ENCODE measurements around the gene PRKCB. TPM values are rescaled to one million over a fixed set of nuclear protein-coding genes. Genes with fewer than 3 reads are reported as not detected.

PRKCB gene
- polyA plus RNA-seq, 1 experiment: not detected

GRCh38 chr16:23950291-23950894, 114.6 kb downstream of the PRKCB start:
- H3K4me3 ChIP-seq (ENCODE audit: low read depth, low read length): no peak overlapping the region
- ChIA-PET CTCF (no interaction called here), POLR2A (no interaction called here)
- H3K27me3 ChIP-seq (ENCODE audit: control insufficient read depth, insufficient read depth, low read length): no peaks in the 10 kb centered on the region
- no peak for DNase-seq (ENCODE audit: low read depth, low spot score)
- H3K27ac ChIP-seq (ENCODE audit: low read depth, low read length): no peak overlapping the region
- no peaks in the 10 kb centered on the region for H3K9me3 ChIP-seq (ENCODE audit: control insufficient read depth, insufficient read depth, low read length)
- TF ChIP-seq, protein P1, sequence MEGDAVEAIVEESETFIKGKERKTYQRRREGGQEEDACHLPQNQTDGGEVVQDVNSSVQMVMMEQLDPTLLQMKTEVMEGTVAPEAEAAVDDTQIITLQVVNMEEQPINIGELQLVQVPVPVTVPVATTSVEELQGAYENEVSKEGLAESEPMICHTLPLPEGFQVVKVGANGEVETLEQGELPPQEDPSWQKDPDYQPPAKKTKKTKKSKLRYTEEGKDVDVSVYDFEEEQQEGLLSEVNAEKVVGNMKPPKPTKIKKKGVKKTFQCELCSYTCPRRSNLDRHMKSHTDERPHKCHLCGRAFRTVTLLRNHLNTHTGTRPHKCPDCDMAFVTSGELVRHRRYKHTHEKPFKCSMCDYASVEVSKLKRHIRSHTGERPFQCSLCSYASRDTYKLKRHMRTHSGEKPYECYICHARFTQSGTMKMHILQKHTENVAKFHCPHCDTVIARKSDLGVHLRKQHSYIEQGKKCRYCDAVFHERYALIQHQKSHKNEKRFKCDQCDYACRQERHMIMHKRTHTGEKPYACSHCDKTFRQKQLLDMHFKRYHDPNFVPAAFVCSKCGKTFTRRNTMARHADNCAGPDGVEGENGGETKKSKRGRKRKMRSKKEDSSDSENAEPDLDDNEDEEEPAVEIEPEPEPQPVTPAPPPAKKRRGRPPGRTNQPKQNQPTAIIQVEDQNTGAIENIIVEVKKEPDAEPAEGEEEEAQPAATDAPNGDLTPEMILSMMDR (IDR thresholded peaks at IDR 0.05; ENCODE audit: low read depth, low read length): no peak

- no peak overlapping the region for H3K27ac ChIP-seq (ENCODE audit: low read depth, low read length)
- ChIA-PET POLR2A (no interaction called here), CTCF (no interaction called here)
Measured at GRCh38 chr16:23950898-23951297, 115.1 kb downstream of the PRKCB start.

DNA sequence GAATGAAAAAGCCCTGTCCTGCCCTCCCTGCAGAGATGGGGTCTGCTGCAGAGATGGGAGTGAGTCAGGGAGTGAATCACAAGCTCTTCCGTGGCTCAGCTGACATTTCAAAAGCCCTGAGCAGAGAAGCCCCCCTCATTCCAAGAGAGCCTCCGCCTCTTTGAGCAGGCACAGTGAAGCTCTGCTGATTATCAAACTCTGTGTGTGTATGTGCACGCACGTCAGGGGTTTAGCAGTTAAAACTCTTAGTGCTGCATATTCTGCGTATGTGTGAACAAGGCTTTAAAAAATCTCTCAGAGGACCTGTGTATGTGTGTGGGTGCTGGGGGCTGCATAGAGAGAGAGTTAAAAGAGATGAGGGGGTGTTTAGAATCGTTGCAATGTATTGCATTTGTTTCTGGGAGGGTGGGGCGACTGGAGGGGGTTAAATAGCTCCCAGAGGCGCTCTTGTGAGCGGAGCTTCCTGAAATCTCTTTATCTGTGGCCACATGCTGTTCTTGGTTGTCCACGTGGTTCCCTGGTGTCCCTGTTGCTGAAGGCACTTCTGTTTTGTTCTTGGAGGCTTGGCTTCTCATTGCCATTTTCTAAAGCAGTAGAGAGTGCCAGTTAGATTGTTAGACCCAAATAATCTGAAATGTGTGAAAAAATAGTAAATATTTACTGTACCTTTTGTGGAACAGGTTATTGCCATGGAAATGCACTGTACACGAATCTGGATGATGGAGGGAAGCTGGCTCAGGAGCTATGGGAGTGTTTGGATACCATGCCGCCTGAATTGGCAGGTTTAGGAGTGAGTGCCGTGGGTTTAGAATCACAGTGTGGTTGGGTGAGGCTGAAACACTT, 116.6 kb downstream of the PRKCB start:
- TF ChIP-seq, protein P1 (IDR thresholded peaks at IDR 0.05; ENCODE audit: low read depth, low read length): no peak
- DNase-seq (ENCODE audit: low read depth, low spot score): no peak
- Histone ChIP-seq H3K4me3 (ENCODE audit: low read depth, low read length) (no peak overlapping the region), H3K27me3 (ENCODE audit: control insufficient read depth, insufficient read depth, low read length) (no peaks in the 10 kb centered on the region), H3K9me3 (ENCODE audit: control insufficient read depth, insufficient read depth, low read length) (no peaks in the 10 kb centered on the region), H3K27ac (ENCODE audit: low read depth, low read length) (no peak overlapping the region)
- CTCF ChIA-PET: interaction anchor here (1.5 kb wide), 1 partner anchor 58 kb away, joined by 5 read pairs; no protein-coding TSS in a partner anchor
- POLR2A ChIA-PET: no interaction called here

More at GRCh38 chr16:23950898-23951297, 115.1 kb downstream of the PRKCB start:
- Histone ChIP-seq H3K9me3 (ENCODE audit: control insufficient read depth, insufficient read depth, low read length) (no peaks in the 10 kb centered on the region), H3K27me3 (ENCODE audit: control insufficient read depth, insufficient read depth, low read length) (no peaks in the 10 kb centered on the region), H3K4me3 (ENCODE audit: low read depth, low read length) (no peak overlapping the region)
- DNase-seq (ENCODE audit: low read depth, low spot score): no peak
- TF ChIP-seq, protein P1 (IDR thresholded peaks at IDR 0.05; ENCODE audit: low read depth, low read length): no peak

DNA sequence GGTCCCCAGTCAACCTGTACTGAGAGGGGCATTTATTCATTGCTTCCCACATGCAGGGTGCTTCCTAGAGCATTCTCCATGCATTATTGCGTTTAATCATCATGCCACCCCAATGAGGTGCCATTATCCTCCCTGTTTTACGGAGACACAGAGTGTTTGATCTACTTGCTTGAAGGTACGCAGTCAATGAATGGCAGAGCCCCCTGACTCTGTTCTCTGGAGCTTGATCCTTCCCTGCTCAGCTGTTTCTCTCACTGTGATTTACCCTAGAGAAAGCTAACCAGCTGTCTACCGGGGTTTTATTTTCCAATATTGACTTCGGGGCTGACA, 117.2 kb downstream of the PRKCB start:
- no peaks in the 10 kb centered on the region for H3K9me3 ChIP-seq (ENCODE audit: control insufficient read depth, insufficient read depth, low read length)
- no peak for DNase-seq (ENCODE audit: low read depth, low spot score)
- TF ChIP-seq, protein P1 (IDR thresholded peaks at IDR 0.05; ENCODE audit: low read depth, low read length): no peak
- H3K4me3 ChIP-seq (ENCODE audit: low read depth, low read length): no peak overlapping the region
- no peaks in the 10 kb centered on the region for H3K27me3 ChIP-seq (ENCODE audit: control insufficient read depth, insufficient read depth, low read length)
- POLR2A ChIA-PET: no interaction called here
- CTCF ChIA-PET: interaction anchor here (1.5 kb wide), 1 partner anchor 57 kb away, joined by 5 read pairs; no protein-coding TSS in a partner anchor
- H3K27ac ChIP-seq (ENCODE audit: low read depth, low read length): no peak overlapping the region

GRCh38 chr16:23953476-23953875, 117.7 kb downstream of the PRKCB start:
- CTCF ChIA-PET: interaction anchor here (1.5 kb wide), 1 partner anchor 57 kb away, joined by 5 read pairs; no protein-coding TSS in a partner anchor
- no peaks in the 10 kb centered on the region for H3K27me3 ChIP-seq (ENCODE audit: control insufficient read depth, insufficient read depth, low read length)
- H3K4me3 ChIP-seq (ENCODE audit: low read depth, low read length): no peak overlapping the region
- TF ChIP-seq, protein P1 (IDR thresholded peaks at IDR 0.05; ENCODE audit: low read depth, low read length): no peak
- no peak overlapping the region for H3K27ac ChIP-seq (ENCODE audit: low read depth, low read length)
- POLR2A ChIA-PET: no interaction called here
- no peaks in the 10 kb centered on the region for H3K9me3 ChIP-seq (ENCODE audit: control insufficient read depth, insufficient read depth, low read length)
- no peak for DNase-seq (ENCODE audit: low read depth, low spot score)

Measured in AG04450 (cell line).